ENCODE results near the gene HSD11B1L.

HSD11B1L gene

GRCh38 chr19:5678071-5678718, 2.6 kb upstream of the HSD11B1L start:
- H4K91ac ChIP-seq (ENCODE audit: low read length) = no peak overlapping the region

GRCh38 chr19:5679289-5680083, 1.3 kb upstream of the HSD11B1L start:
- Histone ChIP-seq H3K4me3 (ENCODE audit: insufficient read depth in 1 of 2, low read depth in 1 of 2, low read length in 2 of 2) (peak overlapping the region; percentile 74 to 99), H2AFZ (ENCODE audit: low read depth, low read length) (peak overlapping the region; percentile 6), H3K4ac (ENCODE audit: low read depth in 1 of 2, low read length in 2 of 2) (peak overlapping the region; percentile 7 to 52), H3K9me3 (ENCODE audit: control insufficient read depth, low read length) (no peaks in the 10 kb centered on the region), H3K9ac (ENCODE audit: low read length) (peak overlapping the region; percentile 96), H3K23ac (ENCODE audit: low read length in 2 of 2) (peak overlapping the region in 1 of 2 experiments; percentile 90), H2BK12ac (ENCODE audit: low read length in 2 of 2) (peak overlapping the region; percentile 37 to 45), H3K4me1 (ENCODE audit: control insufficient read depth, insufficient read depth, low read depth, low read length) (peaks cover 23% of the 10 kb centered on the region), H3K27me3 (ENCODE audit: control insufficient read depth in 1 of 2, insufficient read depth in 1 of 2, low read length in 2 of 2) (no peaks in the 10 kb centered on the region), H4K91ac (ENCODE audit: low read length) (peak overlapping the region; percentile 20), H3K27ac (ENCODE audit: low read length, poor library complexity, severe bottlenecking) (no peak overlapping the region), H2BK5ac (ENCODE audit: low read depth, low read length, poor library complexity, severe bottlenecking) (no peak overlapping the region), H3K18ac (ENCODE audit: low read depth in 1 of 2, low read length in 2 of 2) (peak overlapping the region; percentile 56 to 76), H3K79me1 (replicated peaks; ENCODE audit: low read length, poor library complexity, severe bottlenecking) (peaks cover 29% of the 10 kb centered on the region), H3K36me3 (ENCODE audit: control insufficient read depth in 1 of 2, insufficient read depth in 2 of 2, low read depth in 1 of 2, low read length in 2 of 2) (peaks cover 5 to 19% of the 10 kb centered on the region in 2 experiments), H2AK5ac (ENCODE audit: low read length, severe bottlenecking) (peak overlapping the region; percentile 3), H4K8ac (ENCODE audit: low read length) (peak overlapping the region; percentile 67), H2BK15ac (ENCODE audit: low read depth, poor library complexity, severe bottlenecking) (no peak overlapping the region), H3K4me2 (ENCODE audit: low read length, poor library complexity, severe bottlenecking) (peak overlapping the region; percentile 86), H2BK120ac (ENCODE audit: low read depth, low read length) (no peak overlapping the region), H3K14ac (ENCODE audit: low read length in 2 of 2) (peak overlapping the region in 1 of 2 experiments; percentile 90)
- WGBS = 54% methylated on average over 26 of the region's 26 CpGs
- no peak for DNase-seq

More at GRCh38 chr19:5678071-5678718, 2.6 kb upstream of the HSD11B1L start:
- no peak overlapping the region for H2AFZ ChIP-seq (ENCODE audit: low read depth, low read length)
- H3K18ac ChIP-seq (ENCODE audit: low read depth in 1 of 2, low read length in 2 of 2) = no peak overlapping the region
- no peak overlapping the region for H3K4me2 ChIP-seq (ENCODE audit: low read length, poor library complexity, severe bottlenecking)
- H3K9me3 ChIP-seq (ENCODE audit: control insufficient read depth, low read length) = no peaks in the 10 kb centered on the region
- no peak overlapping the region for H4K8ac ChIP-seq (ENCODE audit: low read length)
- peaks cover 23% of the 10 kb centered on the region for H3K4me1 ChIP-seq (ENCODE audit: control insufficient read depth, insufficient read depth, low read depth, low read length)
- H3K27ac ChIP-seq (ENCODE audit: low read length, poor library complexity, severe bottlenecking) = no peak overlapping the region
- no peak overlapping the region for H3K14ac ChIP-seq (ENCODE audit: low read length in 2 of 2)
- no peak overlapping the region for H3K4ac ChIP-seq (ENCODE audit: low read depth in 1 of 2, low read length in 2 of 2)
- H2BK120ac ChIP-seq (ENCODE audit: low read depth, low read length) = no peak overlapping the region
- H2BK15ac ChIP-seq (ENCODE audit: low read depth, poor library complexity, severe bottlenecking) = no peak overlapping the region
- no peak overlapping the region for H2BK12ac ChIP-seq (ENCODE audit: low read length in 2 of 2)
- 95% methylated on average over 16 of the region's 22 CpGs for WGBS
- H3K23ac ChIP-seq (ENCODE audit: low read length in 2 of 2) = no peak overlapping the region
- H3K4me3 ChIP-seq (ENCODE audit: insufficient read depth in 1 of 2, low read depth in 1 of 2, low read length in 2 of 2) = no peak overlapping the region
- peaks cover 29% of the 10 kb centered on the region for H3K79me1 ChIP-seq (replicated peaks; ENCODE audit: low read length, poor library complexity, severe bottlenecking)
- no peak overlapping the region for H2AK5ac ChIP-seq (ENCODE audit: low read length, severe bottlenecking)
- no peak overlapping the region for H2BK5ac ChIP-seq (ENCODE audit: low read depth, low read length, poor library complexity, severe bottlenecking)
- H3K9ac ChIP-seq (ENCODE audit: low read length) = no peak overlapping the region
- H3K27me3 ChIP-seq (ENCODE audit: control insufficient read depth in 1 of 2, insufficient read depth in 1 of 2, low read length in 2 of 2) = no peaks in the 10 kb centered on the region
- H3K36me3 ChIP-seq (ENCODE audit: control insufficient read depth in 1 of 2, insufficient read depth in 2 of 2, low read depth in 1 of 2, low read length in 2 of 2) = peaks cover 5 to 26% of the 10 kb centered on the region in 2 experiments
- no peak for DNase-seq

- H3K27ac ChIP-seq (ENCODE audit: low read length, poor library complexity, severe bottlenecking) = peak overlapping the region; percentile 17
- peaks cover 29% of the 10 kb centered on the region for H3K79me1 ChIP-seq (replicated peaks; ENCODE audit: low read length, poor library complexity, severe bottlenecking)
- no peak for DNase-seq
- H3K9me3 ChIP-seq (ENCODE audit: control insufficient read depth, low read length) = no peaks in the 10 kb centered on the region
- H3K27me3 ChIP-seq (ENCODE audit: control insufficient read depth in 1 of 2, insufficient read depth in 1 of 2, low read length in 2 of 2) = no peaks in the 10 kb centered on the region
- peak overlapping the region; percentile 74 to 99 for H3K4me3 ChIP-seq (ENCODE audit: insufficient read depth in 1 of 2, low read depth in 1 of 2, low read length in 2 of 2)
- peak overlapping the region; percentile 7 to 52 for H3K4ac ChIP-seq (ENCODE audit: low read depth in 1 of 2, low read length in 2 of 2)
- H3K14ac ChIP-seq (ENCODE audit: low read length in 2 of 2) = peak overlapping the region in 1 of 2 experiments; percentile 90
- H4K8ac ChIP-seq (ENCODE audit: low read length) = peak overlapping the region; percentile 2
- peak overlapping the region; percentile 6 for H2AFZ ChIP-seq (ENCODE audit: low read depth, low read length)
- WGBS = 2% methylated on average over 22 of the region's 23 CpGs
- H2BK120ac ChIP-seq (ENCODE audit: low read depth, low read length) = no peak overlapping the region
- peak overlapping the region; percentile 60 for H2BK15ac ChIP-seq (ENCODE audit: low read depth, poor library complexity, severe bottlenecking)
- peaks cover 5 to 24% of the 10 kb centered on the region in 2 experiments for H3K36me3 ChIP-seq (ENCODE audit: control insufficient read depth in 1 of 2, insufficient read depth in 2 of 2, low read depth in 1 of 2, low read length in 2 of 2)
- H2BK12ac ChIP-seq (ENCODE audit: low read length in 2 of 2) = peak overlapping the region in 1 of 2 experiments; percentile 1
- H4K91ac ChIP-seq (ENCODE audit: low read length) = peak overlapping the region; percentile 8
- H3K4me2 ChIP-seq (ENCODE audit: low read length, poor library complexity, severe bottlenecking) = peak overlapping the region; percentile 86
- H2BK5ac ChIP-seq (ENCODE audit: low read depth, low read length, poor library complexity, severe bottlenecking) = no peak overlapping the region
- H3K23ac ChIP-seq (ENCODE audit: low read length in 2 of 2) = no peak overlapping the region
- H3K9ac ChIP-seq (ENCODE audit: low read length) = peak overlapping the region; percentile 96
- H3K4me1 ChIP-seq (ENCODE audit: control insufficient read depth, insufficient read depth, low read depth, low read length) = peaks cover 23% of the 10 kb centered on the region
- H3K18ac ChIP-seq (ENCODE audit: low read depth in 1 of 2, low read length in 2 of 2) = peak overlapping the region; percentile 56 to 76
- no peak overlapping the region for H2AK5ac ChIP-seq (ENCODE audit: low read length, severe bottlenecking)
Observed at GRCh38 chr19:5680084-5680436, 767 bp upstream of the HSD11B1L start.
